ENCODE results near the gene REV3L.

GRCh38 chr6:111266276-111266675, 216.7 kb downstream of the REV3L start:
- no peak for TF ChIP-seq POLR2AphosphoS5 (IDR thresholded peaks at IDR 0.05; ENCODE audit: low read depth, low read length)
- no peak for TF ChIP-seq POLR2A (IDR thresholded peaks at IDR 0.05; ENCODE audit: low read depth, low read length)
